C4-2B (cell line): Measurements from ENCODE around the gene TIMELESS.
A peak's percentile ranks its signal among the peaks of the same experiment; 100 is the strongest.
"Not testable (repeated sequence)": the region's sequence is repeated elsewhere in the genome, so short reads cannot be mapped to it uniquely, and the experiment has no call there.

Experiments
- H3K27ac ChIP-seq: fragments of 450-650 bp; 2 replicates; pipeline ENCODE4 v1.5.1; 2017
- ZFX ChIP-seq: fragments of 450-650 bp; IDR thresholded peaks from 2 replicates; pipeline ENCODE4 v1.6.1; 2017
- TF ChIP-seq, protein P1 (sequence below): fragments of 450-650 bp; conservative IDR thresholded peaks from 2 replicates; pipeline ENCODE4 v1.5.1; 2017; ENCODE audit warnings: mild to moderate bottlenecking

TIMELESS gene

DNA sequence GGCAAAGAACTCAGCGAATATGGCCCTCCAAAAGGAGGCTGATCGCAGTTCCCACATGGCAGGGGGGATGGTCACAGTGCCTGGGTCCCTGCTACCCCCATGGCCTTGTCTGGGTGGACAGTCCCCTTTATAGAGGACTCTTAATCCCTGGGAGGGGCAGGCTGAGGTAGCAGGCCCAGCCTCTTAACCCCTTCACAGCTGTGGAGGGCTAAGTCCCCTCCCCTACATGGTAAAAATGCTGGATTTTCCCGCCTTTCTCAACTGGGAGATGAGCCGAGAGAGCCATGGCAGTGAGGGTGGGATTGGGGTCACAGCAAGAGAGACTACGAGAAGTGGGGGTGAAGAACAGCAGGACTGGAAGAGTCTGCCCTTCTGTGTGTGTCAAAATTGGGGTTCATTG, 5.3 kb upstream of the TIMELESS start, which contains the start of gene MIP:
Gene MIP (minus strand): TSS at position 101 of the 400 bp plus-strand sequence. CDS start 44 bp downstream, at position 57.
- no peak within 1 kb of the TSS for H3K27ac ChIP-seq
- TF ChIP-seq ZFX = no peak
- TF ChIP-seq, protein P1, sequence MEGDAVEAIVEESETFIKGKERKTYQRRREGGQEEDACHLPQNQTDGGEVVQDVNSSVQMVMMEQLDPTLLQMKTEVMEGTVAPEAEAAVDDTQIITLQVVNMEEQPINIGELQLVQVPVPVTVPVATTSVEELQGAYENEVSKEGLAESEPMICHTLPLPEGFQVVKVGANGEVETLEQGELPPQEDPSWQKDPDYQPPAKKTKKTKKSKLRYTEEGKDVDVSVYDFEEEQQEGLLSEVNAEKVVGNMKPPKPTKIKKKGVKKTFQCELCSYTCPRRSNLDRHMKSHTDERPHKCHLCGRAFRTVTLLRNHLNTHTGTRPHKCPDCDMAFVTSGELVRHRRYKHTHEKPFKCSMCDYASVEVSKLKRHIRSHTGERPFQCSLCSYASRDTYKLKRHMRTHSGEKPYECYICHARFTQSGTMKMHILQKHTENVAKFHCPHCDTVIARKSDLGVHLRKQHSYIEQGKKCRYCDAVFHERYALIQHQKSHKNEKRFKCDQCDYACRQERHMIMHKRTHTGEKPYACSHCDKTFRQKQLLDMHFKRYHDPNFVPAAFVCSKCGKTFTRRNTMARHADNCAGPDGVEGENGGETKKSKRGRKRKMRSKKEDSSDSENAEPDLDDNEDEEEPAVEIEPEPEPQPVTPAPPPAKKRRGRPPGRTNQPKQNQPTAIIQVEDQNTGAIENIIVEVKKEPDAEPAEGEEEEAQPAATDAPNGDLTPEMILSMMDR = no peak

DNA sequence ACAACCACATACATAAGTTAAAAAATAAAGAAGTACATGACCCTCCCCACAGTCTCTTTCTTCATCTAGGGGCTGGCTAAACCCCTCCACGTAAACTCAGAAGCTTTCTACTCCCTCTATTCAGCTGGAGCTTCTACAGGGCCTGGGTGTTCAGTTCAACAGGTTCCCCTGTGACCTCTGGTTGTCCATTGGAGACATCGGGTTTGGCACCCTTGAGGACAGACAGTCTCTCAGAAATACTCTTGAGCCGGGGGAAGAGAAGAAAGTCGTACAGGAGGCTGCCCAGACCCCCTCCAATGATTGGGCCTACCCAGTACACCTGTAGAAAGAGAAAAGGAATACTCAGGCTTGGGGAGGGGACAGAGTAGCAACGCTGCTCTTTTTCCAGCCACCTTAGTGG, 1.9 kb upstream of the TIMELESS start:
- no peak overlapping the region for H3K27ac ChIP-seq
- TF ChIP-seq ZFX = no peak
- TF ChIP-seq, protein P1 = no peak

DNA sequence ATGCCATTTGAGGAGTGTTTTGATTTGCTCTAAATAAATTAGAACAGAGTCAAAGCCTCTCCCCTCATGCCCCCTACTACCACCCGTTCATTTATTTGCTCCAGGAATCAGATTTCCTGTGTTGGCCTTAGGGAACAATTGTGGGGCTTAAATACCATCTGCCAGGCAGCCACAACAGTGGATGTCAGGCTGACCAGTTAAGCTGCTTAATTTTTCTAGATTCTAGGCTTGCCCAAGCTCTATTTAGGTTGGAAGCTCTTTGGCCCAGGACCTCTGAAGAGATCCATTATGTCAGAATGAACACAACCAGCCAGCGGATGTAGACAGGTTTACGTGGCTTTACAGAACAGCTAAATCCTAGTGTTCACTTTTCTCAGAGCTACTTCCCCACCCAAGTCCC, 1.0 kb upstream of the TIMELESS start:
- TF ChIP-seq, protein P1 = no peak
- no peak for TF ChIP-seq ZFX
- H3K27ac ChIP-seq = no peak overlapping the region

DNA sequence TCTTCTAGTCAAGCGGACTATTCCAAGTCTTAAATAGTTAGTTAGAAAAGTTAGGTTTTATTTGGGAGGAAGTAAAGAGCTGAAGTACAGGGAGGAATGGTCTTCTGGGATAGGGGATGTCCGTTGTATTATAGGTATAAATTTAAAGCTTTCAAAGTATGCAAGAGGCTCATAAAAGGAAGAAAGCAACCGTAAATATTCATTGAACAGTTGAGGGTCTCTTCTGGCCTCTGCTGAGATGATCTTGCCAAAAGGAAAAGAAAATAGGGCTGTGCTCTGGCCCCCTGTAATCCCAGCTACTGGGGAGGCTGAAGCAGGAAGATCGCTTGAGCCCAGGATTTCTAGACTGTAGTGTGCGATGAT, 377 bp upstream of the TIMELESS start:
- TF ChIP-seq ZFX = no peak
- TF ChIP-seq, protein P1 = no peak
- H3K27ac ChIP-seq = peak overlapping the region; percentile 81

DNA sequence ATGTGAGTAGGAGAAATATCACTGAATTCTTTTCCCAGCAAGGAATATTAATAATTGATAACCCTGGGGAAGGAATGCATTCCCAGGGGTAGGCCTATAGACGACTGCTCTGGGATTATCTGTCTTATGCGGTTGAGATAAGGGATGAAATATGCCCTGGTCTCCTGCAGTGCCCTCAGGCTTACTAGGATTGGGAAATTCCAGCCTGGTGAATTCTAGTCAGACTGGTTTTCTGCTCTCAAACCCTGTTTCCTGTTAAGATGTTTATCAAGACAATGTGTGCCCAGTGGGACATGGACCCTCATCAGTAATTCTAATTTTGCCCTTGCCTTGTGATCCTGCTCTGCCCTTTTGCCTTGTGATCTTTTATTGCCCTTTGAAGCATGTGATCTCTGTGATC, 6.0 kb downstream of the TIMELESS start:
- H3K27ac ChIP-seq = not testable (repeated sequence)

DNA sequence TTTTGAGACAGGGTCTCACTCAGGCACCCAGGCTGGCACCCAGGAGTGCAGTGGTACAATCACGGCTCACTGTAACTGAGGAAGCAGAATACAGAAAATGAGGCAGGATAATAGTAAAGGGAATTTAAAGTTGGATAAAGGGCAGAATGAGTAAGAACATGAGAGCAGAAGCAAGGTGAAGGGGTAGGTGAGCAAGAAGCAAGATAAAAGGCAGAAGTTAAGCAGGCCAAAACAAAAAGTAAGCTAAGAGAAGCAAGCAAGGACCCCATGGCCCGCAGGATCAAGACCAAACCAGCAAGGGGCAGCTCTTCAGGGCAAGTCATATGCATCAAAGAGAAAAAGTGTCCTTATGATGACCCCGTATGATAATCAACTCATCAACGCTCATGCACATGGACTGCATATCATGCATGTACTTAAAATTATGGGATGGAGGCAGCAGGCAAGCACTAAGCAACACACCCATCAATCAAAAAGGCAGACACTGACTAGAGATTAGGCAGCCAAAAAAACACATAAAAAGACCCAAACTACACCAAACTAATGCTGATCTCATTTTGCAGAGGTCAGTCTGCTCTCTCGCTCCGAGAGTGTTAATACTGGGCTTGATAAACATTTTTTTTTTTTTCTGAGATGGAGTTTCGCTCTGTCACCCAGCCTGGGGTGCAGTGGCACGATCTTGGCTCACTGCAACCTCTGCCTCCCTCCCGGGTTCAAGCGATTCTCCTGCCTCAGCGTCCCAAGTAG, 11.6 kb downstream of the TIMELESS start:
- TF ChIP-seq, protein P1 = no peak
- TF ChIP-seq ZFX = no peak
- no peak overlapping the region for H3K27ac ChIP-seq

DNA sequence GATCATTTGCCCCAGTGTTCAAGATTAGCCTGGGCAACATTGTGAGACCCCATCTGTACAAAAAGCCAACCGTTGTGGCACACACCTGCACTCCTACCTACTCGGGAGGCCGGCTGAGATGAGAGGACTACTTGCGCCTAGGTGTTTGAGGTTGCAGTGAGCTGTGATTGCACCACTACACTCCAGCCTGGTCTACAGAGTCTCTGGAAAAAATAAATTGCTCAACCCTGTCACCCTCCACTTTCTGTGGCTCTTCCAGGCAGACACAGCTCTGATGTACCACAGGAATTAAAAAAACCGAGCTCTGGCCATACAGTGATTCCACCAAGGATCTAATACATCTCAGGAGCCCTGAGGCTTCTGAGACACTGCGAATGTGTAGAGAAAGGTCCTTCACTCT, 14.4 kb downstream of the TIMELESS start:
- no peak overlapping the region for H3K27ac ChIP-seq
- TF ChIP-seq, protein P1 = no peak
- TF ChIP-seq ZFX = no peak

DNA sequence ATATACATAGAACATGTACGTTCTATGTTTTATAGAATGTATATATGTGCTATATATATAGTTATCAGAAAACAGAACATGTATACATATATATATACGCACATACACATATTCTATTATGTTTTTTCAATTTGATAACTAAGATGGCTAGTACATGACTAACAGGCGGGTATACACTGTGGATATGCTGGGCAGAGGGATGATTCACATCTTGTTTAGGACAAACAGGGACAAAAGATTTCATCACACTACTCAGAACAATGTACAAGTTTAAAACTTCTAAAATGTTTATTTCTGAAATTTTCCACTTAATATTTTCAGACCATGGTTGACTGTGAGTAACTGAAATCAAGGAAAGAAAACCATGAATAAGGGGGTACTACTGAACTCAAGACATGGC, 17.4 kb downstream of the TIMELESS start:
- TF ChIP-seq, protein P1 = no peak
- no peak for TF ChIP-seq ZFX
- H3K27ac ChIP-seq = no peak overlapping the region
